Transverse colon (tissue), 3 donors: ENCODE results near the gene IGFL3.

ENCODE experiments used
- EP300 ChIP-seq: sonication (generic); formaldehyde crosslinking; IDR thresholded peaks from one replicate; pipeline ENCODE4 v1.6.1; 2017; ENCODE audit warnings: antibody characterized with exemption, low read depth
- POLR2A ChIP-seq: fragments of 450-650 bp; IDR thresholded peaks from one replicate; pipeline ENCODE4 v1.6.1; 2016; ENCODE audit warnings: antibody characterized with exemption, mild to moderate bottlenecking, moderate library complexity
- TF ChIP-seq, protein P1 (sequence below), 5 experiments: fragments of 200-600 bp in 3 of 5; fragments of 450-650 bp in 2 of 5; sonication (generic) in 3 of 5; IDR thresholded peaks; 1 replicate in 2 of 5; 2 replicates in 3 of 5; pipeline ENCODE4 v1.5.1; 2016 to 2017; ENCODE audit warnings: antibody characterized with exemption in 5 of 5, inconsistent platforms in 3 of 5, mild to moderate bottlenecking in 2 of 5, moderate library complexity in 1 of 5

DNA sequence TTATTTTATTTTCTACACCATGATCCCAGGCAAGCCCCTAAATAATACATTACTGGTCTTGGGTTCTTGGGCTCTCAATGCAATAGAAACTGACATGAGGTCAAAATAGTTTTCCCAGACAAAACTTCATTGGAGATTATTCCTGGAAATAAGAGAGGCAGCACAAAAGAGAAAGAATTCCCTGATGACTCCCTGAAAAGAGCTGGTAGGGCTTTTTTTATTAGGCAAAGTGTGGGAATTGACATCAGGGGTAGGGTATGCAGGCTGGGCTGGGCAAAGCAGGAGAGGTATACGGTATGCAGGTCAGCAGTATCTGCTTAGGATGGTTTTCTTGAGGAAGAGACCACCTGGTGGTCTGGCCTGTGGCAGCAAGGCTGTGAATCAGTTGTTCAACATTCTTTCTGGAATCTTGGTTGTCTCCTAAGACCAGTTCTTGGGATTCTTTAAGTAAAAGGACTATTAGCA, 9.3 kb upstream of the IGFL3 start:
- TF ChIP-seq, protein P1, sequence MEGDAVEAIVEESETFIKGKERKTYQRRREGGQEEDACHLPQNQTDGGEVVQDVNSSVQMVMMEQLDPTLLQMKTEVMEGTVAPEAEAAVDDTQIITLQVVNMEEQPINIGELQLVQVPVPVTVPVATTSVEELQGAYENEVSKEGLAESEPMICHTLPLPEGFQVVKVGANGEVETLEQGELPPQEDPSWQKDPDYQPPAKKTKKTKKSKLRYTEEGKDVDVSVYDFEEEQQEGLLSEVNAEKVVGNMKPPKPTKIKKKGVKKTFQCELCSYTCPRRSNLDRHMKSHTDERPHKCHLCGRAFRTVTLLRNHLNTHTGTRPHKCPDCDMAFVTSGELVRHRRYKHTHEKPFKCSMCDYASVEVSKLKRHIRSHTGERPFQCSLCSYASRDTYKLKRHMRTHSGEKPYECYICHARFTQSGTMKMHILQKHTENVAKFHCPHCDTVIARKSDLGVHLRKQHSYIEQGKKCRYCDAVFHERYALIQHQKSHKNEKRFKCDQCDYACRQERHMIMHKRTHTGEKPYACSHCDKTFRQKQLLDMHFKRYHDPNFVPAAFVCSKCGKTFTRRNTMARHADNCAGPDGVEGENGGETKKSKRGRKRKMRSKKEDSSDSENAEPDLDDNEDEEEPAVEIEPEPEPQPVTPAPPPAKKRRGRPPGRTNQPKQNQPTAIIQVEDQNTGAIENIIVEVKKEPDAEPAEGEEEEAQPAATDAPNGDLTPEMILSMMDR (IDR thresholded peaks at IDR 0.05), result no peak
- no peak for TF ChIP-seq POLR2A
- no peak for TF ChIP-seq EP300
